Measurements from ENCODE around the gene SLC25A23. TPM values are rescaled to one million over a fixed set of nuclear protein-coding genes. Genes with fewer than 3 reads are reported as not detected.

The SLC25A23 gene
- total and polyA plus RNA-seq, 10 of the 15 experiments (the other 5 are each of a cell fraction or from before 2014, with no cell fraction given), result 10.2 to 85.8 (median 50.0) TPM

DNA sequence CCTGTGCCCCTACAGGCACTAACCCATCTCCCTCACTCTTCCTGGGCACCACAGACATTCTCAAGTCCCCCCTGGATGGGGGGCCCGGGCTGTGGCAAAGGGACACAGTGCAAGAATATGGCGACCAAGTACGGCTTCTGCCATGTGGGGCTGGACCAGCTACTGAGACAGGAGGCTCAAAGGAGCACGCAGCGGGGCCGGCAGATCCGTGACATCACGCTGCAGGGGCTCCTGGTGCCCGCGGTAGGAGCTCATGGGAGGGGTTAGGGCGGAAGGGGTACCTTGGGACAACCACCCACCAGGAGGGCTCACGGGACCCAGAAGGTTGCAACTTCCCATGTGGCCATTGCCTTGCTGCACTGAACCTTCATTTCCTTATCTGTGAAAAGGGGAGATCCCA is 63.3 kb downstream of the SLC25A23 start:
- Histone ChIP-seq H4K20me1 (ENCODE audit: control insufficient read depth, insufficient read depth) (no peaks in the 10 kb centered on the region), H3K4me3 (no peak overlapping the region), H3K79me2 (ENCODE audit: control insufficient read depth, insufficient read depth, low read length) (peaks cover 19% of the 10 kb centered on the region), H3K4me2 (ENCODE audit: control insufficient read depth, insufficient read depth) (no peak overlapping the region), H3K4me1 (ENCODE audit: control insufficient read depth, insufficient read depth, low read length) (peaks cover 11% of the 10 kb centered on the region), H3K27ac (ENCODE audit: control insufficient read depth, insufficient read depth) (no peak overlapping the region), H3K9ac (ENCODE audit: control insufficient read depth, insufficient read depth, low read length) (no peak overlapping the region), H2AFZ (ENCODE audit: control insufficient read depth, low read depth, low read length) (no peak overlapping the region), H3K27me3 (replicated peaks in 1 of 2; ENCODE audit: control insufficient read depth in 2 of 2, insufficient read depth in 2 of 2, low read length in 1 of 2) (no peaks in the 10 kb centered on the region), H3K9me3 (replicated peaks; ENCODE audit: control insufficient read depth, insufficient read depth, low read length) (no peaks in the 10 kb centered on the region), H3K36me3 (ENCODE audit: control insufficient read depth in 2 of 2, insufficient read depth in 2 of 2, low read length in 1 of 2) (peaks cover 0 to 3% of the 10 kb centered on the region in 2 experiments; a peak in 1 of 4 replicates)
- intact Hi-C loops (cut with micrococcal nuclease; ENCODE audit: unreplicated experiment), result loop anchor here (10.0 kb wide), 1 partner anchor 108 kb away; the partner anchor contains the start of gene TUBB4A
- ChIA-PET RAD21 (ENCODE audit: unreplicated experiment) (no interaction called here), POLR2A (no interaction called here), CTCF (no interaction called here), SMC1A (ENCODE audit: uncharacterized antibody, unreplicated experiment) (no interaction called here)
- BruUV-seq (replicated peaks), result no TSS peak
- TF ChIP-seq ASH2L (IDR thresholded peaks at IDR 0.05; ENCODE audit: borderline replicate concordance, low read depth) (no peak), CREM (IDR thresholded peaks at IDR 0.05; ENCODE audit: low read depth) (no peak), ZNF217 (IDR thresholded peaks at IDR 0.05) (no peak), SREBF1 (IDR thresholded peaks at IDR 0.05; ENCODE audit: low read length) (no peak), DPF2 (IDR thresholded peaks at IDR 0.05) (no peak), SMARCA5 (IDR thresholded peaks at IDR 0.05) (no peak), HDAC2 (IDR thresholded peaks at IDR 0.05) (no peak), YY1 (IDR thresholded peaks at IDR 0.05; ENCODE audit: low read depth, low read length) (no peak), RB1 (IDR thresholded peaks at IDR 0.05; ENCODE audit: borderline replicate concordance) (no peak), STAT1 (conservative IDR thresholded peaks at IDR 0.05) (no peak)
- TF ChIP-seq, protein P1, sequence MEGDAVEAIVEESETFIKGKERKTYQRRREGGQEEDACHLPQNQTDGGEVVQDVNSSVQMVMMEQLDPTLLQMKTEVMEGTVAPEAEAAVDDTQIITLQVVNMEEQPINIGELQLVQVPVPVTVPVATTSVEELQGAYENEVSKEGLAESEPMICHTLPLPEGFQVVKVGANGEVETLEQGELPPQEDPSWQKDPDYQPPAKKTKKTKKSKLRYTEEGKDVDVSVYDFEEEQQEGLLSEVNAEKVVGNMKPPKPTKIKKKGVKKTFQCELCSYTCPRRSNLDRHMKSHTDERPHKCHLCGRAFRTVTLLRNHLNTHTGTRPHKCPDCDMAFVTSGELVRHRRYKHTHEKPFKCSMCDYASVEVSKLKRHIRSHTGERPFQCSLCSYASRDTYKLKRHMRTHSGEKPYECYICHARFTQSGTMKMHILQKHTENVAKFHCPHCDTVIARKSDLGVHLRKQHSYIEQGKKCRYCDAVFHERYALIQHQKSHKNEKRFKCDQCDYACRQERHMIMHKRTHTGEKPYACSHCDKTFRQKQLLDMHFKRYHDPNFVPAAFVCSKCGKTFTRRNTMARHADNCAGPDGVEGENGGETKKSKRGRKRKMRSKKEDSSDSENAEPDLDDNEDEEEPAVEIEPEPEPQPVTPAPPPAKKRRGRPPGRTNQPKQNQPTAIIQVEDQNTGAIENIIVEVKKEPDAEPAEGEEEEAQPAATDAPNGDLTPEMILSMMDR (IDR thresholded peaks at IDR 0.05 in 2 of 3, conservative IDR thresholded peaks at IDR 0.05 in 1 of 3; ENCODE audit: control insufficient read depth in 2 of 3, extremely low read depth in 1 of 3, insufficient read depth in 1 of 3, low read depth in 3 of 3, low read length in 3 of 3), result no peak
- TF ChIP-seq, protein P2, sequence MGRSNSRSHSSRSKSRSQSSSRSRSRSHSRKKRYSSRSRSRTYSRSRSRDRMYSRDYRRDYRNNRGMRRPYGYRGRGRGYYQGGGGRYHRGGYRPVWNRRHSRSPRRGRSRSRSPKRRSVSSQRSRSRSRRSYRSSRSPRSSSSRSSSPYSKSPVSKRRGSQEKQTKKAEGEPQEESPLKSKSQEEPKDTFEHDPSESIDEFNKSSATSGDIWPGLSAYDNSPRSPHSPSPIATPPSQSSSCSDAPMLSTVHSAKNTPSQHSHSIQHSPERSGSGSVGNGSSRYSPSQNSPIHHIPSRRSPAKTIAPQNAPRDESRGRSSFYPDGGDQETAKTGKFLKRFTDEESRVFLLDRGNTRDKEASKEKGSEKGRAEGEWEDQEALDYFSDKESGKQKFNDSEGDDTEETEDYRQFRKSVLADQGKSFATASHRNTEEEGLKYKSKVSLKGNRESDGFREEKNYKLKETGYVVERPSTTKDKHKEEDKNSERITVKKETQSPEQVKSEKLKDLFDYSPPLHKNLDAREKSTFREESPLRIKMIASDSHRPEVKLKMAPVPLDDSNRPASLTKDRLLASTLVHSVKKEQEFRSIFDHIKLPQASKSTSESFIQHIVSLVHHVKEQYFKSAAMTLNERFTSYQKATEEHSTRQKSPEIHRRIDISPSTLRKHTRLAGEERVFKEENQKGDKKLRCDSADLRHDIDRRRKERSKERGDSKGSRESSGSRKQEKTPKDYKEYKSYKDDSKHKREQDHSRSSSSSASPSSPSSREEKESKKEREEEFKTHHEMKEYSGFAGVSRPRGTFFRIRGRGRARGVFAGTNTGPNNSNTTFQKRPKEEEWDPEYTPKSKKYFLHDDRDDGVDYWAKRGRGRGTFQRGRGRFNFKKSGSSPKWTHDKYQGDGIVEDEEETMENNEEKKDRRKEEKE (IDR thresholded peaks at IDR 0.05), result no peak
- TF ChIP-seq, protein P3, sequence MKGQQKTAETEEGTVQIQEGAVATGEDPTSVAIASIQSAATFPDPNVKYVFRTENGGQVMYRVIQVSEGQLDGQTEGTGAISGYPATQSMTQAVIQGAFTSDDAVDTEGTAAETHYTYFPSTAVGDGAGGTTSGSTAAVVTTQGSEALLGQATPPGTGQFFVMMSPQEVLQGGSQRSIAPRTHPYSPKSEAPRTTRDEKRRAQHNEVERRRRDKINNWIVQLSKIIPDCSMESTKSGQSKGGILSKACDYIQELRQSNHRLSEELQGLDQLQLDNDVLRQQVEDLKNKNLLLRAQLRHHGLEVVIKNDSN (IDR thresholded peaks at IDR 0.05; ENCODE audit: borderline replicate concordance, extremely low read length, insufficient read depth, low read depth, low read length), result no peak
- TF ChIP-seq, protein P4, sequence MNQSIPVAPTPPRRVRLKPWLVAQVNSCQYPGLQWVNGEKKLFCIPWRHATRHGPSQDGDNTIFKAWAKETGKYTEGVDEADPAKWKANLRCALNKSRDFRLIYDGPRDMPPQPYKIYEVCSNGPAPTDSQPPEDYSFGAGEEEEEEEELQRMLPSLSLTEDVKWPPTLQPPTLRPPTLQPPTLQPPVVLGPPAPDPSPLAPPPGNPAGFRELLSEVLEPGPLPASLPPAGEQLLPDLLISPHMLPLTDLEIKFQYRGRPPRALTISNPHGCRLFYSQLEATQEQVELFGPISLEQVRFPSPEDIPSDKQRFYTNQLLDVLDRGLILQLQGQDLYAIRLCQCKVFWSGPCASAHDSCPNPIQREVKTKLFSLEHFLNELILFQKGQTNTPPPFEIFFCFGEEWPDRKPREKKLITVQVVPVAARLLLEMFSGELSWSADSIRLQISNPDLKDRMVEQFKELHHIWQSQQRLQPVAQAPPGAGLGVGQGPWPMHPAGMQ (IDR thresholded peaks at IDR 0.05; ENCODE audit: borderline replicate concordance), result no peak
- TF ChIP-seq, protein P5, sequence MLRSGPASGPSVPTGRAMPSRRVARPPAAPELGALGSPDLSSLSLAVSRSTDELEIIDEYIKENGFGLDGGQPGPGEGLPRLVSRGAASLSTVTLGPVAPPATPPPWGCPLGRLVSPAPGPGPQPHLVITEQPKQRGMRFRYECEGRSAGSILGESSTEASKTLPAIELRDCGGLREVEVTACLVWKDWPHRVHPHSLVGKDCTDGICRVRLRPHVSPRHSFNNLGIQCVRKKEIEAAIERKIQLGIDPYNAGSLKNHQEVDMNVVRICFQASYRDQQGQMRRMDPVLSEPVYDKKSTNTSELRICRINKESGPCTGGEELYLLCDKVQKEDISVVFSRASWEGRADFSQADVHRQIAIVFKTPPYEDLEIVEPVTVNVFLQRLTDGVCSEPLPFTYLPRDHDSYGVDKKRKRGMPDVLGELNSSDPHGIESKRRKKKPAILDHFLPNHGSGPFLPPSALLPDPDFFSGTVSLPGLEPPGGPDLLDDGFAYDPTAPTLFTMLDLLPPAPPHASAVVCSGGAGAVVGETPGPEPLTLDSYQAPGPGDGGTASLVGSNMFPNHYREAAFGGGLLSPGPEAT (IDR thresholded peaks at IDR 0.05; ENCODE audit: low read depth), result no peak
- WGBS (ENCODE audit: insufficient coverage, insufficient replicate concordance, low lambda C conversion rate, missing lambda C conversion rate), result 90% methylated on average over 12 of the region's 12 CpGs
- no peak for DNase-seq (ENCODE audit: low read depth, low spot score)
- in situ Hi-C loops (cut with MboI), result no loop called here
- no peak for ATAC-seq
- no peak for FAIRE-seq
